Measurements from ENCODE around the gene FOXF2.

The FOXF2 gene

DNA sequence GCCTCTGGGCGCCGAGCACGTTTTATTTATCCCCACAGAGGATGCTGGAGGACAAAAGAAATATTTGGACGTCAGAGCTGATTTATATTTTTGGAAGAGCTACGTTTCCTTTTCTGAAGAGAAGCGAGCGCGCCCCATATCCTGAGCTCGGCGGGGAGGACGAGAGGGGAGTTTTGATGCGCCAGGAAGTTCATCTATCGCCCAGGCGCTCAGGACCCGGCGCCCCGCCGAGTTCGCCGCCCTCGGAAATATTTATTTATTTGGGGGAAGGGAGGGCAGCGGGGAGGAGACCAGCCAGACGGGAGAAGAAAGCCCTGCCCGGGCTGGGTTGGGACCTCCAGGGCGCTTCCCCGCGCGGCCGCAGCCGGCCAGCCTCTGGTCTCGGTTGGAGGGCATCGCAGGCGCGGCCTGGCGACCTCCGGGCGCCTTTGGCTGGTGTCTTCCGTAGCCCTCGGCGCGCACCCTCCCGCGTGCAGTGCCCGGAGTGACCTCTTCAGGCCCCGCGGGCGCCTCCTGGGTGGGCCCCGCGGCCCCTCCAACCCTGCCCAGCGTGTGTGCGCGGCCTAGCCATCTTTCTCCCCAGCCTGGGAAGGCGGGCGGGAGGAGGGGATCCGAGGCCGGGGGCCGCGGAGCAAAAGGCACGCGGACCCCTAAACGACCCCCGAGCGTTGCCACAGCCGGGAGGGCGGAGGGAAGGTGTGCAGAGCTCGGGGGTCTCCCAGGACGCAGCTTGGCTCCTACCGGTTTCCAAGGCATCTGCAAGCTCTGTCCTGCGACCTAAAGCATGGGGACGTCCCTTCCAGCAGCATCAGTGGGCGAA lies 5.4 kb upstream of the FOXF2 start:
- DNase-seq (ENCODE audit: low read depth): no peak
- H3K4me3 ChIP-seq (ENCODE audit: low read depth, low read length): no peak overlapping the region
- TF ChIP-seq, protein P1, sequence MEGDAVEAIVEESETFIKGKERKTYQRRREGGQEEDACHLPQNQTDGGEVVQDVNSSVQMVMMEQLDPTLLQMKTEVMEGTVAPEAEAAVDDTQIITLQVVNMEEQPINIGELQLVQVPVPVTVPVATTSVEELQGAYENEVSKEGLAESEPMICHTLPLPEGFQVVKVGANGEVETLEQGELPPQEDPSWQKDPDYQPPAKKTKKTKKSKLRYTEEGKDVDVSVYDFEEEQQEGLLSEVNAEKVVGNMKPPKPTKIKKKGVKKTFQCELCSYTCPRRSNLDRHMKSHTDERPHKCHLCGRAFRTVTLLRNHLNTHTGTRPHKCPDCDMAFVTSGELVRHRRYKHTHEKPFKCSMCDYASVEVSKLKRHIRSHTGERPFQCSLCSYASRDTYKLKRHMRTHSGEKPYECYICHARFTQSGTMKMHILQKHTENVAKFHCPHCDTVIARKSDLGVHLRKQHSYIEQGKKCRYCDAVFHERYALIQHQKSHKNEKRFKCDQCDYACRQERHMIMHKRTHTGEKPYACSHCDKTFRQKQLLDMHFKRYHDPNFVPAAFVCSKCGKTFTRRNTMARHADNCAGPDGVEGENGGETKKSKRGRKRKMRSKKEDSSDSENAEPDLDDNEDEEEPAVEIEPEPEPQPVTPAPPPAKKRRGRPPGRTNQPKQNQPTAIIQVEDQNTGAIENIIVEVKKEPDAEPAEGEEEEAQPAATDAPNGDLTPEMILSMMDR (IDR thresholded peaks at IDR 0.05; ENCODE audit: low read depth, low read length): no peak
- TF ChIP-seq POLR2A (IDR thresholded peaks at IDR 0.05; ENCODE audit: extremely low read depth, insufficient read length) (no peak), MYC (IDR thresholded peaks at IDR 0.05; ENCODE audit: low read depth, low read length) (no peak)
- TF ChIP-seq, protein P2, sequence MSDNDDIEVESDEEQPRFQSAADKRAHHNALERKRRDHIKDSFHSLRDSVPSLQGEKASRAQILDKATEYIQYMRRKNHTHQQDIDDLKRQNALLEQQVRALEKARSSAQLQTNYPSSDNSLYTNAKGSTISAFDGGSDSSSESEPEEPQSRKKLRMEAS (IDR thresholded peaks at IDR 0.05; ENCODE audit: low read depth, low read length): no peak

DNA sequence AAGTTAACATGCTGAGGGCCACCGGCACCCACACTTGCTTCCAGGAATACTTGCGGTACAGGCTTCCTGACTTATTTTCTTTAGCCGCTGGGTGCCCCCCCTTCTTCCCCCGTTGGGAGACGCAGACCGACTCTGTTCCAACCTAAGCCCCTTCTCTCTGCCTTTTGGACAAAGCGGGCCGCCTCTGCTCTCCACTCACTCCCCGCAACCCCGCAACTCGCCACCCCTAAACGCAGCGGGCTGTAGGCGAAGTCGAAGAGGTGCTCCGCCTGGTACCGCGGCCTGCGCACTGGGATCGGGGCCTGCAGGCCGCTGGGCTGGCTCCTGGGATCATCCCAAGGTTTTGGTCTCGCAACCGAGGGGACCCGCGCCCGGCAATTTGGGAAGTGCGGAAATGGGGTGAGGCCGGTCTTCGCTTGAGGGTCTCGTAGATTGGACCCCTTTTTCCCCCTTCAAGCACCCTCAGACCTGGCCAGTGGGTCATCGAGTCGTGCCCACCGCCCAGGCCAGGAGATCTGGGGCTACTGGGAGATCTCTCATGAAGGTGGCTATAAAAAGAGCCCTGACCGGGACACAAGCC lies 4.7 kb upstream of the FOXF2 start:
- TF ChIP-seq, protein P1 (IDR thresholded peaks at IDR 0.05; ENCODE audit: low read depth, low read length): no peak
- no peak for TF ChIP-seq POLR2A (IDR thresholded peaks at IDR 0.05; ENCODE audit: extremely low read depth, insufficient read length)
- TF ChIP-seq, protein P2 (IDR thresholded peaks at IDR 0.05; ENCODE audit: low read depth, low read length): no peak
- no peak for TF ChIP-seq MYC (IDR thresholded peaks at IDR 0.05; ENCODE audit: low read depth, low read length)
- no peak for DNase-seq (ENCODE audit: low read depth)
- no peak overlapping the region for H3K4me3 ChIP-seq (ENCODE audit: low read depth, low read length)

DNA sequence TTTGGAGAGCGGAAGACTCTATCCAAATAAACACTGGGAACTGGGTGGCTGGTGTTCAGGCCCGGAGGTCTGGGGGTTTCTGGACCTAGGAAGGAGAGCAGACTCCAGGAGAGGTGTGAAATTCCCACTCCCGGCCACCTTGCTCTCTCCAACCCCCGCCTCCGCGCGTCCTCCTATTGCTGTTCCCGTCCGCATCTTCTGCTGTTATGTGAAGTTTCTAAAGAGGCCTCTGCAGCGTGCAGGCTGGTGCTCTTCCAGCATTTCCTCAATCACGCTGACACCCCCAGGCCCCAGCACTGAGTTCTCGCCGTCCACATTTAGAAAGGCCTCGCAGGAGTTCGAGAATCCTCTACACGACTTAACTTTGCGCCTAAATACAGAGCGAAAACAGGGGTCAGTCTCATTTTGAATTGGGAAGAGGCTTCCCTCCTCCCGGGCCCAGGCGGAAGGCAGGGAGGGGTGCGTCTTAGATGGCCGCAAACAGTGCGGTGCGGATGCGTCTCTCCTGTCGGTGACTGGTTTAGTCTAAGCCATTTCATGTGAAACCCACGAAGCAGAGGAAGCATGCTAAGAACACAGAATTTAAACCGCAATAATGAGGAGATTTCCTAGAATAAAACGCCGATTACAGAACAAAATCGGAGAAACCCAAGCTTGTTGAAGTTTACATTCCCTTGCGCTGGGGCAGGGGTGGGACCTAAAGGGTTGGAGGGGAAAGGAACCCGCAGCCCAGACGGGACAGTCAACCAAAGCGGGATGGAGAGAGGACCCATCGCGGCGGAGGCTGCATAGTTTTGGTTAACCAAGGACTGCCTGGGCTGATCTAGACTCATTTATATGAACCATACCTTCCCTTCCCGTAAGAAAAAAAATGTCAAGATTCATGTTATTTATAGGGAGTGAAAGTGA lies 4.0 kb upstream of the FOXF2 start:
- TF ChIP-seq MYC (IDR thresholded peaks at IDR 0.05; ENCODE audit: low read depth, low read length) (no peak), POLR2A (IDR thresholded peaks at IDR 0.05; ENCODE audit: extremely low read depth, insufficient read length) (no peak)
- TF ChIP-seq, protein P1 (IDR thresholded peaks at IDR 0.05; ENCODE audit: low read depth, low read length): no peak
- TF ChIP-seq, protein P2 (IDR thresholded peaks at IDR 0.05; ENCODE audit: low read depth, low read length): no peak
- H3K4me3 ChIP-seq (ENCODE audit: low read depth, low read length): no peak overlapping the region
- DNase-seq (ENCODE audit: low read depth): no peak

DNA sequence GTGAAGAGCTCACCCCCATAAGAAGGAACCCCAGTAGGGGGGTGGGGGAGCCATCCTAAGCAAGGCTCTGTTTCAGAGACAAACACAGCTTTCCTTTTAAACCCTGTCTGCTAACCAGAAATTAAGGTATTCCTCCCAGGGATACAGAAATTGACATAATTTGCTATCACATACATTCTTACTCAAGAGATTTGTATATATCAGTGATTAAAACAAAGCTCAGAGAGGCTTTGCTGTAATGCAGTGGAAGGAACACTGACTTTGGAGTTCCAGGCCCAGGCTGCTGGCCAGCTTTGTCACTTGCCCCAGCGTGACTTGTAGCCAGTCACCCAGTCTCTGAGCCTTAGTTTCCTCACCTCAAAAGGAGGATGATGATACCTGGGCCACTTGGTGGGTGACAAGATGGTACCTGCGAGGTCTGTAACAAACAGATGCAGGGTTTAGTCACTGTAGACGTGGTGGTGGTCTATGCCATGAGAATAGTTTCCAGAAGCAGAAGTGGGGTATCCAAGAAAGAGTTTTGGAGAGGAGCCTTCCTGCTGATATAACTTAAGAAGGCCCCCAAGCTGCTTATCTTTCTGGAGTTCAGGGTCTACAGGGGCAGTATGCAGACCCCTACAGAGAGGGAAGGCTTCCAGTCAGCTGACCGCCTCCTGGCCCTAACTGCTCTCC lies 3.2 kb upstream of the FOXF2 start:
- no peak for DNase-seq (ENCODE audit: low read depth)
- TF ChIP-seq MYC (IDR thresholded peaks at IDR 0.05; ENCODE audit: low read depth, low read length) (no peak), POLR2A (IDR thresholded peaks at IDR 0.05; ENCODE audit: extremely low read depth, insufficient read length) (no peak)
- TF ChIP-seq, protein P2 (IDR thresholded peaks at IDR 0.05; ENCODE audit: low read depth, low read length): no peak
- TF ChIP-seq, protein P1 (IDR thresholded peaks at IDR 0.05; ENCODE audit: low read depth, low read length): no peak
- H3K4me3 ChIP-seq (ENCODE audit: low read depth, low read length): no peak overlapping the region

DNA sequence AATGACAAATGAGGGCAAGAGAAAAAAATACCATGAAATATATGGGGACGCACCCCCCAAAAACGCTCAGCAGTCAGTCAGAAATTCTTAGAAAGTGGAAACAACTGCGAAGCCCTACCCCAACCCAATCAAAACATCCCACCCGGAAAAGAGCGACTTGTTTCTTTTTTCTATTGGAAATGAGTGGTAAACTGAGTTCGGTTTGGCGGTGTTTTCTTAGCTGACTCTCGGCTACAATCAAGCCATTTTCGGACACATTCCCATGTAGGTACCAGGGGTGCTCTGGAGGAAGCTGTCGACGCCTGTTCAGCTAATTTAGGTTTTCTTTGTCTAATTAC lies 1.9 kb upstream of the FOXF2 start:
- TF ChIP-seq, protein P2 (IDR thresholded peaks at IDR 0.05; ENCODE audit: low read depth, low read length): no peak
- TF ChIP-seq, protein P1 (IDR thresholded peaks at IDR 0.05; ENCODE audit: low read depth, low read length): no peak
- TF ChIP-seq POLR2A (IDR thresholded peaks at IDR 0.05; ENCODE audit: extremely low read depth, insufficient read length): no peak

More for the DNA sequence above, 1.9 kb upstream of the FOXF2 start:
- DNase-seq (ENCODE audit: low read depth): no peak
- H3K4me3 ChIP-seq (ENCODE audit: low read depth, low read length): no peak overlapping the region

Measured in NB4 (cell line).